Measurements from ENCODE around the gene ASPG.

DNA sequence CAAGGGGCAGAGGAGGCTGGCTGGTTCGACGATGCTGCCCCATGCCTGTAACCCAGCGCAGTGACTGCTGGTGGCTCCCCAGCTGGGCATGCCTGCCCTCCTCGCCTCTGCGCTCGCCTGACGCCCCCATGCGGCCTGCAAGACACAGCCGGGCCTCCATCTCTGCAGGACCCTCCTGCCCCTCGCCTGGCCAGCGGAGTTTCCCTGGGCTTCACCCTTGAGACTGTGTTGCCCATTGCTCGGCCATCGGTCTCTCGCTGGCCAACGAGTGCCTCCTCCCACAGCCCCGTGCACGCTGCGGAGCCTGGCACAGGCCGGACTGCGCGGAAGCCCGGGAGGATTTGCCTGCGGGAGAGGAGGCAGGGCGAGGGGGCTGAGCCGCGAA lies 17.6 kb downstream of the ASPG start:
- TF ChIP-seq POLR2A (IDR thresholded peaks at IDR 0.05) (no peak), EP300 (IDR thresholded peaks at IDR 0.05) (no peak)
- TF ChIP-seq, protein P1, sequence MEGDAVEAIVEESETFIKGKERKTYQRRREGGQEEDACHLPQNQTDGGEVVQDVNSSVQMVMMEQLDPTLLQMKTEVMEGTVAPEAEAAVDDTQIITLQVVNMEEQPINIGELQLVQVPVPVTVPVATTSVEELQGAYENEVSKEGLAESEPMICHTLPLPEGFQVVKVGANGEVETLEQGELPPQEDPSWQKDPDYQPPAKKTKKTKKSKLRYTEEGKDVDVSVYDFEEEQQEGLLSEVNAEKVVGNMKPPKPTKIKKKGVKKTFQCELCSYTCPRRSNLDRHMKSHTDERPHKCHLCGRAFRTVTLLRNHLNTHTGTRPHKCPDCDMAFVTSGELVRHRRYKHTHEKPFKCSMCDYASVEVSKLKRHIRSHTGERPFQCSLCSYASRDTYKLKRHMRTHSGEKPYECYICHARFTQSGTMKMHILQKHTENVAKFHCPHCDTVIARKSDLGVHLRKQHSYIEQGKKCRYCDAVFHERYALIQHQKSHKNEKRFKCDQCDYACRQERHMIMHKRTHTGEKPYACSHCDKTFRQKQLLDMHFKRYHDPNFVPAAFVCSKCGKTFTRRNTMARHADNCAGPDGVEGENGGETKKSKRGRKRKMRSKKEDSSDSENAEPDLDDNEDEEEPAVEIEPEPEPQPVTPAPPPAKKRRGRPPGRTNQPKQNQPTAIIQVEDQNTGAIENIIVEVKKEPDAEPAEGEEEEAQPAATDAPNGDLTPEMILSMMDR (IDR thresholded peaks at IDR 0.05): no peak

Measured in ovary (tissue), 3 donors.